Testis (tissue), 2 donors: ENCODE measurements around the gene DNM1L.

Source experiments
- POLR2A ChIP-seq: fragments of 450-650 bp; IDR thresholded peaks from one replicate; pipeline ENCODE4 v1.6.1; 2017; ENCODE audit warnings: antibody characterized with exemption, mild to moderate bottlenecking, moderate library complexity
- TF ChIP-seq, protein P1 (sequence below), 3 experiments: fragments of 450-650 bp in 2 of 3; fragments of 200-600 bp in 1 of 3; sonication (generic) in 1 of 3; IDR thresholded peaks; one replicate each; pipeline ENCODE4 v1.5.1; 2016 to 2019; ENCODE audit warnings: antibody characterized with exemption in 3 of 3, mild to moderate bottlenecking in 2 of 3, moderate library complexity in 1 of 3

DNA sequence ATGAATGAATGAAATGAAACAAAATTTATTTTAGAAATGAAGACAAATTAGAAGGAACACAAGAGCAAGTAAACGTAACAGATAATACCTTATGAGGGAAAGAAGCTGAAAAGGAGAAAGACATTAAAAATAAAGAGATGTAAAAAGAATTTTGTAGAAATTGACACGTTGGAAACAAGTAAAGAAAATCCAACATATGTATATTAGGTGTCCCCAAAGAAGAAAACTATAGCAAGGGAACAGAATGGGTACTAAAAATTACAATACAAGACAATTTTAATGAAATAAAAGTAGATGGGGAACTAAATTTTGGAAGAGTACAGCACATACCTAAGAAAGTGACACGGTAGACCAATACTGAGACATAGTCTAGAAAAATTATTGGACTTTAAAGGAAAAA lies 16.7 kb downstream of the DNM1L start:
- TF ChIP-seq, protein P1, sequence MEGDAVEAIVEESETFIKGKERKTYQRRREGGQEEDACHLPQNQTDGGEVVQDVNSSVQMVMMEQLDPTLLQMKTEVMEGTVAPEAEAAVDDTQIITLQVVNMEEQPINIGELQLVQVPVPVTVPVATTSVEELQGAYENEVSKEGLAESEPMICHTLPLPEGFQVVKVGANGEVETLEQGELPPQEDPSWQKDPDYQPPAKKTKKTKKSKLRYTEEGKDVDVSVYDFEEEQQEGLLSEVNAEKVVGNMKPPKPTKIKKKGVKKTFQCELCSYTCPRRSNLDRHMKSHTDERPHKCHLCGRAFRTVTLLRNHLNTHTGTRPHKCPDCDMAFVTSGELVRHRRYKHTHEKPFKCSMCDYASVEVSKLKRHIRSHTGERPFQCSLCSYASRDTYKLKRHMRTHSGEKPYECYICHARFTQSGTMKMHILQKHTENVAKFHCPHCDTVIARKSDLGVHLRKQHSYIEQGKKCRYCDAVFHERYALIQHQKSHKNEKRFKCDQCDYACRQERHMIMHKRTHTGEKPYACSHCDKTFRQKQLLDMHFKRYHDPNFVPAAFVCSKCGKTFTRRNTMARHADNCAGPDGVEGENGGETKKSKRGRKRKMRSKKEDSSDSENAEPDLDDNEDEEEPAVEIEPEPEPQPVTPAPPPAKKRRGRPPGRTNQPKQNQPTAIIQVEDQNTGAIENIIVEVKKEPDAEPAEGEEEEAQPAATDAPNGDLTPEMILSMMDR (IDR thresholded peaks at IDR 0.05) = no peak
- no peak for TF ChIP-seq POLR2A
